WTC11 (cell line): ENCODE measurements around the gene RUNX1. TPM values are rescaled to one million over a fixed set of nuclear protein-coding genes. Genes with fewer than 3 reads are reported as not detected.

Source experiments
- ATAC-seq: fragments of 200-7000 bp; cut with Tn5 transposase; 2 replicates; pipeline ENCODE4 v1.10.0; 2021; ENCODE audit warnings: mild to moderate bottlenecking, moderate library complexity
- CTCF ChIA-PET: fragments of 300-600 bp; sonication (Branson Sonifier 250); formaldehyde crosslinking; loops from one replicate; lab custom pipeline; 2021; ENCODE audit warnings: antibody characterized with exemption; lab: Charles Lee
- POLR2A ChIA-PET: fragments of 350-600 bp; sonication (Branson Sonifier 250); formaldehyde crosslinking; loops from one replicate; lab custom pipeline; 2021; ENCODE audit warnings: antibody characterized with exemption; lab: Charles Lee
- DNase-seq: peaks from one replicate; pipeline ENCODE4 v3.0.0; 2021; ENCODE audit warnings: low spot score
- H3K27ac Mint-ChIP-seq: 2 replicates; pipeline ENCODE4 v1.8.0; 2021; ENCODE audit warnings: mixed read lengths
- H3K27me3 Mint-ChIP-seq: 2 replicates; pipeline ENCODE4 v1.8.0; 2021; ENCODE audit warnings: low read depth, mild to moderate bottlenecking, moderate library complexity, mixed read lengths
- H3K36me3 Mint-ChIP-seq: 2 replicates; pipeline ENCODE4 v1.8.0; 2021; ENCODE audit warnings: mixed read lengths
- H3K4me1 Mint-ChIP-seq: 2 replicates; pipeline ENCODE4 v1.8.0; 2022; ENCODE audit warnings: mixed read lengths
- H3K4me3 Mint-ChIP-seq: 2 replicates; pipeline ENCODE4 v1.8.0; 2021; ENCODE audit warnings: mild to moderate bottlenecking, moderate library complexity, mixed read lengths
- H3K9me3 Mint-ChIP-seq: 2 replicates; pipeline ENCODE4 v1.8.0; 2021; ENCODE audit warnings: mixed read lengths
- ATF1 ChIP-seq: sonication (generic); formaldehyde crosslinking; IDR thresholded peaks from 2 replicates; pipeline ENCODE4 v1.8.1; 2023; ENCODE audit warnings: mild to moderate bottlenecking, moderate library complexity, missing genetic modification reagents
- CREB1 ChIP-seq: sonication (generic); formaldehyde crosslinking; IDR thresholded peaks from 2 replicates; pipeline ENCODE4 v1.8.0; 2023; ENCODE audit warnings: mild to moderate bottlenecking, missing genetic modification reagents
- CREM ChIP-seq: sonication (generic); formaldehyde crosslinking; IDR thresholded peaks from 2 replicates; pipeline ENCODE4 v1.8.1; 2022; ENCODE audit warnings: mild to moderate bottlenecking, missing genetic modification reagents, moderate library complexity
- EMX1 ChIP-seq: fragments of 250-450 bp; sonication (Bioruptor Pico); IDR thresholded peaks from 2 replicates; pipeline ENCODE4 v1.8.0; 2021; ENCODE audit warnings: mild to moderate bottlenecking
- FOXJ3 ChIP-seq: sonication (generic); formaldehyde crosslinking; IDR thresholded peaks from 2 replicates; pipeline ENCODE4 v1.9.0; 2021; ENCODE audit warnings: missing genetic modification reagents, mild to moderate bottlenecking, borderline replicate concordance
- GTF2I ChIP-seq: fragments of 250-450 bp; sonication (Bioruptor Pico); conservative IDR thresholded peaks from 2 replicates; pipeline ENCODE4 v1.4.0; 2021; ENCODE audit warnings: mild to moderate bottlenecking
- JUN ChIP-seq: sonication (generic); formaldehyde crosslinking; IDR thresholded peaks from 2 replicates; pipeline ENCODE4 v1.8.0; 2023; ENCODE audit warnings: mild to moderate bottlenecking, missing genetic modification reagents
- NFYB ChIP-seq: sonication (generic); formaldehyde crosslinking; conservative IDR thresholded peaks from 2 replicates; pipeline ENCODE4 v1.8.0; 2022; ENCODE audit warnings: low read depth, missing genetic modification reagents
- SMAD3 ChIP-seq: sonication (generic); formaldehyde crosslinking; IDR thresholded peaks from 2 replicates; pipeline ENCODE4 v1.8.0; 2022; ENCODE audit warnings: missing genetic modification reagents, mild to moderate bottlenecking, borderline replicate concordance
- ZBTB21 ChIP-seq: sonication (generic); formaldehyde crosslinking; IDR thresholded peaks from 2 replicates; pipeline ENCODE4 v1.8.1; 2023; ENCODE audit warnings: mild to moderate bottlenecking, missing genetic modification reagents, borderline replicate concordance
- ZNF138 ChIP-seq: sonication (generic); formaldehyde crosslinking; conservative IDR thresholded peaks from 2 replicates; pipeline ENCODE4 v1.8.1; 2022; ENCODE audit warnings: mild to moderate bottlenecking, moderate library complexity, missing genetic modification reagents
- ZNF219 ChIP-seq: sonication (generic); formaldehyde crosslinking; IDR thresholded peaks from 2 replicates; pipeline ENCODE4 v1.8.0; 2023; ENCODE audit warnings: missing genetic modification reagents, mild to moderate bottlenecking, borderline replicate concordance
- total RNA-seq: library from RNA; stranded (reverse); gene quantifications from 3 replicates; pipeline ENCODE4 v1.2.3, GENCODE V29; 2021
- TF ChIP-seq, protein P1 (sequence below): fragments of 250-450 bp; sonication (Bioruptor Pico); IDR thresholded peaks from 2 replicates; pipeline ENCODE4 v1.9.0; 2021; ENCODE audit warnings: moderate library complexity, mild to moderate bottlenecking, inconsistent platforms, borderline replicate concordance
- TF ChIP-seq, protein P2 (sequence below): sonication (generic); formaldehyde crosslinking; IDR thresholded peaks from 2 replicates; pipeline ENCODE4 v1.8.1; 2023; ENCODE audit warnings: mild to moderate bottlenecking, missing genetic modification reagents
- TF ChIP-seq, protein P3 (sequence below): sonication (generic); formaldehyde crosslinking; IDR thresholded peaks from 2 replicates; pipeline ENCODE4 v1.8.0; 2022; ENCODE audit warnings: mild to moderate bottlenecking, missing genetic modification reagents
- TF ChIP-seq, protein P4 (sequence below): sonication (generic); formaldehyde crosslinking; IDR thresholded peaks from 2 replicates; pipeline ENCODE4 v1.8.1; 2023; ENCODE audit warnings: mild to moderate bottlenecking, missing genetic modification reagents, moderate library complexity
- TF ChIP-seq, protein P5 (sequence below): sonication (generic); formaldehyde crosslinking; IDR thresholded peaks from 2 replicates; pipeline ENCODE4 v1.8.0; 2022; ENCODE audit warnings: mild to moderate bottlenecking, missing genetic modification reagents
- TF ChIP-seq, protein P6 (sequence below): fragments of 250-450 bp; sonication (Bioruptor Pico); IDR thresholded peaks from 2 replicates; pipeline ENCODE4 v2.1.2; 2022; ENCODE audit warnings: mild to moderate bottlenecking, moderate library complexity

RUNX1 gene
- total RNA-seq, 1 experiment from 2014 or later, result 2.2 TPM

DNA sequence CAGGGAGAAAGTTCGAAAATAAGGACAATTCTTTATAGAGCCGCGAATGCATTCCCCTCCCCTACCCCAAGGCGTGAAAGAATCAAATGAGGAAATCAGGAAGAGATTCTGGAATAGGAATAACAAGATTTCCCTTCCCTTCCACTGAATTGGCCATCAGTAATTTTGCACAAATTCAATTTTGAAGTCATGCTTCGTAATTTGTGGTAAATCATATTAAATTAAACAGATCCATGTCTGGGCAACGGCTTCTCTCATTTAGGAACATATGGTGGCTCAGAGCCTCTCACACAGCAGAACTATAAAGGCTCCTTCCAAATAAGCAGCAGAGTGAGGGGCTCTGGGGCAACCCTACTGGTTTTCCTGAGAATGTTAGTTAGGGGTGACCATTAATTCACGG is 227.4 kb downstream of the RUNX1 start:
- CTCF ChIA-PET, result no interaction called here
- DNase-seq (no peak), ATAC-seq (no peak)
- Mint-ChIP-seq H3K36me3 (peaks cover 12% of the 10 kb centered on the region), H3K4me1 (peaks cover 32% of the 10 kb centered on the region), H3K27me3 (no peaks in the 10 kb centered on the region), H3K27ac (no peak overlapping the region), H3K4me3 (no peak overlapping the region), H3K9me3 (peaks cover 18% of the 10 kb centered on the region)
- POLR2A ChIA-PET, result no interaction called here
- TF ChIP-seq, protein P1, sequence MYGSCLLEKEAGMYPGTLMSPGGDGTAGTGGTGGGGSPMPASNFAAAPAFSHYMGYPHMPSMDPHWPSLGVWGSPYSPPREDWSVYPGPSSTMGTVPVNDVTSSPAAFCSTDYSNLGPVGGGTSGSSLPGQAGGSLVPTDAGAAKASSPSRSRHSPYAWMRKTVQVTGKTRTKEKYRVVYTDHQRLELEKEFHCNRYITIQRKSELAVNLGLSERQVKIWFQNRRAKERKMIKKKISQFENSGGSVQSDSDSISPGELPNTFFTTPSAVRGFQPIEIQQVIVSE, result no peak
- TF ChIP-seq, protein P2, sequence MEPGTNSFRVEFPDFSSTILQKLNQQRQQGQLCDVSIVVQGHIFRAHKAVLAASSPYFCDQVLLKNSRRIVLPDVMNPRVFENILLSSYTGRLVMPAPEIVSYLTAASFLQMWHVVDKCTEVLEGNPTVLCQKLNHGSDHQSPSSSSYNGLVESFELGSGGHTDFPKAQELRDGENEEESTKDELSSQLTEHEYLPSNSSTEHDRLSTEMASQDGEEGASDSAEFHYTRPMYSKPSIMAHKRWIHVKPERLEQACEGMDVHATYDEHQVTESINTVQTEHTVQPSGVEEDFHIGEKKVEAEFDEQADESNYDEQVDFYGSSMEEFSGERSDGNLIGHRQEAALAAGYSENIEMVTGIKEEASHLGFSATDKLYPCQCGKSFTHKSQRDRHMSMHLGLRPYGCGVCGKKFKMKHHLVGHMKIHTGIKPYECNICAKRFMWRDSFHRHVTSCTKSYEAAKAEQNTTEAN (CRISPR knock-in tag), result no peak
- TF ChIP-seq, protein P3, sequence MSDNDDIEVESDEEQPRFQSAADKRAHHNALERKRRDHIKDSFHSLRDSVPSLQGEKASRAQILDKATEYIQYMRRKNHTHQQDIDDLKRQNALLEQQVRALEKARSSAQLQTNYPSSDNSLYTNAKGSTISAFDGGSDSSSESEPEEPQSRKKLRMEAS, result no peak
- TF ChIP-seq, protein P4, sequence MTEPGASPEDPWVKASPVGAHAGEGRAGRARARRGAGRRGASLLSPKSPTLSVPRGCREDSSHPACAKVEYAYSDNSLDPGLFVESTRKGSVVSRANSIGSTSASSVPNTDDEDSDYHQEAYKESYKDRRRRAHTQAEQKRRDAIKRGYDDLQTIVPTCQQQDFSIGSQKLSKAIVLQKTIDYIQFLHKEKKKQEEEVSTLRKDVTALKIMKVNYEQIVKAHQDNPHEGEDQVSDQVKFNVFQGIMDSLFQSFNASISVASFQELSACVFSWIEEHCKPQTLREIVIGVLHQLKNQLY (CRISPR knock-in tag), result no peak
- TF ChIP-seq ATF1 (CRISPR knock-in tag) (no peak), CREB1 (CRISPR knock-in tag) (no peak), FOXJ3 (CRISPR knock-in tag) (no peak), SMAD3 (CRISPR knock-in tag) (no peak), NFYB (CRISPR knock-in tag) (no peak), GTF2I (no peak)
- TF ChIP-seq, all 79 proteins: peak for 0

DNA sequence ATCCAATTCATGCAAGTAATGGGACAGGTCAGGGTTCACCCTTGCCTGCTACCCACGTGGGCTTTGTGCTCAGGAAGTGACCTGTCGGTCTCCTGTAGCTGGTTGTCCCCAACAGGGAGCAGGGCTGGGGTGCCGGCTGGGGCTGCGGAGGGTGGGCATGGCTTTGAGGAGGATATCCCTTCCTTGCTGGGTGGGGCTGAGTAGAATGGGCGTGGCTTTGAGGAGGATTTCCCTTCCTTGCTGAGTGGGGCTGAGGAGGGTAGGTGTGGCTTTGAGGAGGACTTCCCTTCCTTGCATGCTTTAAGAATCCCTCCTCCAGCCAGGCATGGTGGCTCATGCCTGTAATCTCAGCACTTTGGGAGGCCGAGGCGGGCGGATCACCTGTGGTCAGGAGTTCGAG is 229.1 kb downstream of the RUNX1 start:
- POLR2A ChIA-PET, result no interaction called here
- peak; percentile 81 for ATAC-seq
- peaks cover 32% of the 10 kb centered on the region for H3K4me1 Mint-ChIP-seq
- H3K27me3 Mint-ChIP-seq, result no peaks in the 10 kb centered on the region
- TF ChIP-seq, protein P2 (CRISPR knock-in tag), result no peak
- no peak for TF ChIP-seq CREM
- no peak for TF ChIP-seq JUN (CRISPR knock-in tag)
- TF ChIP-seq, protein P5, sequence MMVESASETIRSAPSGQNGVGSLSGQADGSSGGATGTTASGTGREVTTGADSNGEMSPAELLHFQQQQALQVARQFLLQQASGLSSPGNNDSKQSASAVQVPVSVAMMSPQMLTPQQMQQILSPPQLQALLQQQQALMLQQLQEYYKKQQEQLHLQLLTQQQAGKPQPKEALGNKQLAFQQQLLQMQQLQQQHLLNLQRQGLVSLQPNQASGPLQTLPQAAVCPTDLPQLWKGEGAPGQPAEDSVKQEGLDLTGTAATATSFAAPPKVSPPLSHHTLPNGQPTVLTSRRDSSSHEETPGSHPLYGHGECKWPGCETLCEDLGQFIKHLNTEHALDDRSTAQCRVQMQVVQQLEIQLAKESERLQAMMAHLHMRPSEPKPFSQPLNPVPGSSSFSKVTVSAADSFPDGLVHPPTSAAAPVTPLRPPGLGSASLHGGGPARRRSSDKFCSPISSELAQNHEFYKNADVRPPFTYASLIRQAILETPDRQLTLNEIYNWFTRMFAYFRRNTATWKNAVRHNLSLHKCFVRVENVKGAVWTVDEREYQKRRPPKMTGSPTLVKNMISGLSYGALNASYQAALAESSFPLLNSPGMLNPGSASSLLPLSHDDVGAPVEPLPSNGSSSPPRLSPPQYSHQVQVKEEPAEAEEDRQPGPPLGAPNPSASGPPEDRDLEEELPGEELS (CRISPR knock-in tag), result no peak
- TF ChIP-seq, protein P6, sequence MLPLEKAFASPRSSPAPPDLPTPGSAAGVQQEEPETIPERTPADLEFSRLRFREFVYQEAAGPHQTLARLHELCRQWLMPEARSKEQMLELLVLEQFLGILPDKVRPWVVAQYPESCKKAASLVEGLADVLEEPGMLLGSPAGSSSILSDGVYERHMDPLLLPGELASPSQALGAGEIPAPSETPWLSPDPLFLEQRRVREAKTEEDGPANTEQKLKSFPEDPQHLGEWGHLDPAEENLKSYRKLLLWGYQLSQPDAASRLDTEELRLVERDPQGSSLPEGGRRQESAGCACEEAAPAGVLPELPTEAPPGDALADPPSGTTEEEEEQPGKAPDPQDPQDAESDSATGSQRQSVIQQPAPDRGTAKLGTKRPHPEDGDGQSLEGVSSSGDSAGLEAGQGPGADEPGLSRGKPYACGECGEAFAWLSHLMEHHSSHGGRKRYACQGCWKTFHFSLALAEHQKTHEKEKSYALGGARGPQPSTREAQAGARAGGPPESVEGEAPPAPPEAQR (CRISPR knock-in tag), result no peak
- TF ChIP-seq ZNF219, result no peak
- no peak for TF ChIP-seq FOXJ3 (CRISPR knock-in tag)
- no peak for TF ChIP-seq ZBTB21 (CRISPR knock-in tag)
- no peak for TF ChIP-seq ZNF138
- no peak for TF ChIP-seq EMX1 (CRISPR knock-in tag)
- TF ChIP-seq, all 79 proteins: peak for 0
- CTCF ChIA-PET, result interaction anchor here (2.7 kb wide), 1 partner anchor 69 kb away, joined by 6 read pairs; no protein-coding TSS in a partner anchor
- H3K36me3 Mint-ChIP-seq, result peaks cover 4% of the 10 kb centered on the region; the same call in 1 of the 2 replicates
- peaks cover 11% of the 10 kb centered on the region for H3K9me3 Mint-ChIP-seq
- H3K4me3 Mint-ChIP-seq, result no peak overlapping the region
- no peak overlapping the region for H3K27ac Mint-ChIP-seq
- DNase-seq, result no peak
